ENCODE results near the gene ZNF793. TPM values are rescaled to one million over a fixed set of nuclear protein-coding genes. Genes with fewer than 3 reads are reported as not detected.

The ZNF793 gene
- total RNA-seq: 10 to 100 TPM in 2 of 4 donors, 1 to 10 TPM in 2; 2.4 to 21.3 (median 8.6) TPM

DNA sequence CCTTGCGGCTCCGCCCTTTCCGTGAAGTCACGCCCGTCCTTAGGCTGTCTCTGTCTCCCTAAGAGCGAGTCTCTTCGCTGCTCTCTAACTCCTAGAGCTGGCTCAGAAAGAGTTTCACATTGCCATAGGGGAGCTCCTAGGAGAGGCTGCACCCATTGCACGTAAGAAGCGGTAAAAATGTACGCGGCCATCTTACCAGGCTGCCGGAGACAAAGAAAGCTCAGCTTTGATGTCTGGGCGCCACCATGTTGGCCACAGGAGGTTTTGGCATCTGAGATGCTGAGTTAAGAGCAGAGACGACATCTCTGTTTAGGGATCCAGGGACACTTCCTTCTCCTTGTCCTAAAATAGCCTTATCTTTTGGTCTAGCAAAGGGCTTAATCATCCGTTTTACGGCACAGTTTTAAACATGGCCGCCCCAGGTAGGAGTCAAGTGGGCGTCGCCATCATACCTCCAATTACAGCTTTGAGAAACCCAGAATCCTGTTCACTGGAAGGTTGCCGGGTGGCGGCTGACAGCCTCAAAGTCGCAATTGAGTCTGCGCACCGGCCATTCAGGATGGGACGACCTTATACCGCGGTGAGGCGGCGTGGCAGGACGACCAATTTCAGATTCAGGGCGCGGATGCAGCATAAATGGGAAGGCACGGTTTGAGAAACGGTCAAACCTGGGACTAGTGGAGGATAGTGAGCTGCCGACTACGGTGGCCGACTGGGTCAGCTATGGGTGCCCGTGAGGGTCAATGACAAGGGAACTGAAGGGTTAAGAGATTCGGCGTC, at the start of gene ZNF793:
Gene ZNF793 (plus strand): TSS at position 553 of the 780 bp plus-strand sequence. CDS start 16,501 bp downstream, outside the sequence.
- H3K27ac ChIP-seq: peak within 1 kb of the TSS; percentile 95 to 96
- no peaks in the 10 kb centered on the region for H3K9me3 ChIP-seq
- DNase-seq: peak; percentile 81 to 84
- H3K27me3 ChIP-seq: no peaks in the 10 kb centered on the region
- TF ChIP-seq, protein P1, sequence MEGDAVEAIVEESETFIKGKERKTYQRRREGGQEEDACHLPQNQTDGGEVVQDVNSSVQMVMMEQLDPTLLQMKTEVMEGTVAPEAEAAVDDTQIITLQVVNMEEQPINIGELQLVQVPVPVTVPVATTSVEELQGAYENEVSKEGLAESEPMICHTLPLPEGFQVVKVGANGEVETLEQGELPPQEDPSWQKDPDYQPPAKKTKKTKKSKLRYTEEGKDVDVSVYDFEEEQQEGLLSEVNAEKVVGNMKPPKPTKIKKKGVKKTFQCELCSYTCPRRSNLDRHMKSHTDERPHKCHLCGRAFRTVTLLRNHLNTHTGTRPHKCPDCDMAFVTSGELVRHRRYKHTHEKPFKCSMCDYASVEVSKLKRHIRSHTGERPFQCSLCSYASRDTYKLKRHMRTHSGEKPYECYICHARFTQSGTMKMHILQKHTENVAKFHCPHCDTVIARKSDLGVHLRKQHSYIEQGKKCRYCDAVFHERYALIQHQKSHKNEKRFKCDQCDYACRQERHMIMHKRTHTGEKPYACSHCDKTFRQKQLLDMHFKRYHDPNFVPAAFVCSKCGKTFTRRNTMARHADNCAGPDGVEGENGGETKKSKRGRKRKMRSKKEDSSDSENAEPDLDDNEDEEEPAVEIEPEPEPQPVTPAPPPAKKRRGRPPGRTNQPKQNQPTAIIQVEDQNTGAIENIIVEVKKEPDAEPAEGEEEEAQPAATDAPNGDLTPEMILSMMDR (IDR thresholded peaks at IDR 0.05): peak in 1 of 4 experiments; percentile 16
- peak in 1 of 2 donors; percentile 19 for TF ChIP-seq POLR2A (IDR thresholded peaks at IDR 0.05)
- peak within 1 kb of the TSS; percentile 64 to 72 for H3K4me3 ChIP-seq
- intact Hi-C loops (cut with DNase I; ENCODE audit: low total_unique reads): no loop called here
- no peaks in the 10 kb centered on the region for H3K36me3 ChIP-seq
- H3K4me1 ChIP-seq: no peaks in the 10 kb centered on the region

DNA sequence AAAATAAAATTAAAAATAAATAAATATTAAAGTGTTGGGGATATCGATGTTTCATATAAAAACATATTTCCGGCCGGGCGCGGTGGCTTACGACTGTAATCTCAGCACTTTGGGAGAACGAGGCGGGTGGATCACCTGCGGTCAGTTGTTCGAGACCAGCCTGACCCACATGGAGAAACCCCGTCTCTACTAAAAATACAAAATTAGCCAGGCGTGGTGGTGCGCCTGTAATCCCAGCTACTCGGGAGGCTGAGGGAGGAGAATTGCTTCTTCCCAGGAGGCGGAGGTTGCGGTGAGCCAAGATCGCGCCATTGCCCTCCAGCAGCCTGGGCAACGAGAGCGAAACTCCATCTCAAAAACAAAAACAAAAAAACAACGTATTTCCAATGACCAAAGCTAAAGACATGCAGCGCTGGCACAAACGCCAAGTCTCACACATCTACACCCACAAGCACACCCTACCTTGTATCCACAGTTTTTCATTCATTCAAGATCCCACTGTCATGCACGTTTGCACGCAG, 40.4 kb upstream of the ZNF793 start:
- peaks cover 0 to 17% of the 10 kb centered on the region in 2 donors for H3K9me3 ChIP-seq
- peak overlapping the region; percentile 68 to 77 for H3K4me3 ChIP-seq
- no peaks in the 10 kb centered on the region for H3K36me3 ChIP-seq
- TF ChIP-seq, protein P1 (IDR thresholded peaks at IDR 0.05): no peak
- TF ChIP-seq POLR2A (IDR thresholded peaks at IDR 0.05): no peak
- no peak for DNase-seq
- peak overlapping the region; percentile 81 to 83 for H3K27ac ChIP-seq
- intact Hi-C loops (cut with DNase I; ENCODE audit: low total_unique reads): no loop called here
- no peaks in the 10 kb centered on the region for H3K4me1 ChIP-seq
- no peaks in the 10 kb centered on the region for H3K27me3 ChIP-seq

DNA sequence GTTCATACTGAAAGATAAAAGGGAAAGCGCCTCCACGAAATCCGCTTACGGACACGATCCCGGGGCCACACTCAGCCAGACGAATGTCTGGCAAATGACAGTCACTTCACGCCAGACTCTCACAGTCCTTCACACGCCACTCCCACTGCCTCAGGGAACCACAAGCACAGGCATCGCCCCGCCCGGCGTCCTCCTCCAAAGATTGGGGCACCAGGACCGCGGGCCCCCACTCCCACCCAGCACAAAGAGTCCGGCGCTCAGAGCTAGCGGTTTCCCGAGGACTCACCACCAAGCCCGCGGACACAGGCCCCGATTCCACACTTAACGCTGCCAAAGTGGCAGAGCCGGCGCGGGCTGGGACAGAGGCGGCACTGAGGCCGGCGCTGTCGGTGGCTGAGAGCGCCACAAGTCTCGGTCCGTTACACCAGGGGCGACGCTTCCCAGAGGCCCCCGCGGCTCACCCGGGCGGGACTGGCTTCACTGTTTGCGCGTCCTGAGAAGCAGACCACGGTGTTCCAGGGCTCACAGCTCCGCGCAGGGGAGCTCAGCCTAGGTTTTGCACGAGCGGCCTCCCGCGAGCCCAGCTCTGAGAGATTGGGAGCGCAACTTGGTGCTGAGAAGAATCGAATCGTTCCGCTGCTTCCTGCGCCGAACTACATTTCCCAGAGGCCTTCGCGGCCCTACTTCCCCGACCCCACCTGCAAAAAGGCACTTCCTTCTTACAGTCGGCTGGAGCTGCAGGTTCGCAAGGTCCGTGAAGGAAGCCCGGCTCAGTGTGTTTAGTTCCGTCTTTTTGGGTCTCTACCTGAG, 39.7 kb upstream of the ZNF793 start, which contains the start of gene ZNF569:
Gene ZNF569 (minus strand): TSS at position 647 of the 810 bp plus-strand sequence. CDS start 22,523 bp downstream, outside the sequence.
- intact Hi-C loops (cut with DNase I; ENCODE audit: low total_unique reads): no loop called here

DNA sequence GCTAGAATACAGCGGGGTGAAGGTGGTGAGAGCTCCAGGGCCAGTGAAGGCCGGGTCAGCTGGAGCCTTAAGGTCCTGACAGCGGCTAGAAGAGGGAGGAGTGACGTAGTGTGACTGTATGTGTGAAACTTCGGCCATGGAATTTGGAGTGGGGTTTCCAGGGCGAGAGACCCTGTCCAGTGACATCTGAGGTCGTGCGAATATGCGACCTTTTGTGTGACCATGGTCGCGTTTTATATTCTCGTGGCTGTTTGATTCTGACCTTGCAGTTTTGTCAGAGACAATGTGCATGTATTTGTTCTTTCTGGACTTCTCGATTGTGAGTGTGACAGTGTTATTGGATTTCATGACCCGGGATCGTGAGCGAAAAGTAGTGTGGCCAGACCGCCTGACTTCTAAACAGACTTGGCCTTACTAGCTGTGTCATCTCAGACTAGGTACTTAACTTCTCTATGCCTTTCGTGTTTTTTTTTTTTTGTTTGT, 39.1 kb upstream of the ZNF793 start:
- H3K36me3 ChIP-seq: no peaks in the 10 kb centered on the region
- peak overlapping the region; percentile 81 to 83 for H3K27ac ChIP-seq
- H3K4me1 ChIP-seq: no peaks in the 10 kb centered on the region
- H3K9me3 ChIP-seq: peaks cover 0 to 5% of the 10 kb centered on the region in 2 donors
- TF ChIP-seq, protein P1 (IDR thresholded peaks at IDR 0.05): no peak
- no peak for TF ChIP-seq POLR2A (IDR thresholded peaks at IDR 0.05)
- no peak for DNase-seq
- H3K4me3 ChIP-seq: peak overlapping the region; percentile 68 to 77
- intact Hi-C loops (cut with DNase I; ENCODE audit: low total_unique reads): no loop called here
- H3K27me3 ChIP-seq: no peaks in the 10 kb centered on the region

More for the DNA sequence above, 39.7 kb upstream of the ZNF793 start, which contains the start of gene ZNF569:
- Histone ChIP-seq H3K27ac (peak within 1 kb of the TSS; percentile 83 to 88), H3K4me1 (no peaks in the 10 kb centered on the region), H3K36me3 (no peaks in the 10 kb centered on the region), H3K27me3 (no peaks in the 10 kb centered on the region), H3K4me3 (peak within 1 kb of the TSS; percentile 68 to 77), H3K9me3 (peaks cover 0 to 12% of the 10 kb centered on the region in 2 donors)
- peak; percentile 8 to 29 for TF ChIP-seq POLR2A (IDR thresholded peaks at IDR 0.05)
- TF ChIP-seq, protein P1 (IDR thresholded peaks at IDR 0.05): no peak
- peak; percentile 91 to 92 for DNase-seq
